SK-N-SH (cell line): ENCODE measurements around the gene RNF223. TPM values are rescaled to one million over a fixed set of nuclear protein-coding genes. Genes with fewer than 3 reads are reported as not detected.

ENCODE experiments used
- CTCF ChIA-PET: fragments of 300-600, 350-600 bp; formaldehyde crosslinking; extraction: SDS; loops from one replicate; lab custom pipeline; 2021; lab: Yijun Ruan, JAX
- POLR2A ChIA-PET: fragments of 350-600 bp; sonication (Branson Sonifier 250); formaldehyde crosslinking; extraction: SDS; loops from one replicate; lab custom pipeline; 2020; ENCODE audit warnings: antibody characterized with exemption, inconsistent platforms; lab: Yijun Ruan, JAX
- DNase-seq: peaks from one replicate; pipeline ENCODE4 v3.0.0; 2012
- H2AFZ ChIP-seq: fragments of 200-600 bp; sonication (generic); 2 replicates; pipeline ENCODE4 v1.8.1; 2016; ENCODE audit warnings: antibody characterized with exemption, mild to moderate bottlenecking, low read depth
- H3F3A ChIP-seq: fragments of 200-600 bp; sonication (generic); replicated peaks from 2 replicates; pipeline ENCODE3; 2016; ENCODE audit warnings: antibody characterized with exemption, mild to moderate bottlenecking; ENCODE audit not compliant: insufficient read depth
- H3K27ac ChIP-seq, 2 experiments: fragments of 200-500 bp in 1 of 2; fragments of 200-600 bp in 1 of 2; sonication (Bioruptor generic) in 1 of 2; sonication (generic), shearing (Covaris generic) in 1 of 2; 2 replicates each; pipeline versions ENCODE4 v1.5.1 to v1.6.1; 2014 to 2016; ENCODE audit warnings: low read depth in 2 of 2, inconsistent platforms in 1 of 2, low read length in 1 of 2, mild to moderate bottlenecking in 1 of 2, mixed read lengths in 1 of 2
- H3K27me3 ChIP-seq: fragments of 200-600 bp; sonication (generic), shearing (Covaris generic); 2 replicates; pipeline ENCODE4 v1.6.1; 2016; ENCODE audit warnings: mixed run types; ENCODE audit not compliant: insufficient read depth
- H3K36me3 ChIP-seq, 2 experiments: fragments of 200-500 bp in 1 of 2; fragments of 200-600 bp in 1 of 2; sonication (Bioruptor generic) in 1 of 2; sonication (generic) in 1 of 2; replicated peaks in 1 of 2; 2 replicates each; pipeline versions ENCODE3 to v1.5.1; 2014 to 2016; ENCODE audit warnings: low read length in 1 of 2, mild to moderate bottlenecking in 1 of 2; ENCODE audit not compliant: insufficient read depth in 2 of 2, control insufficient read depth in 1 of 2
- H3K4me1 ChIP-seq, 2 experiments: fragments of 200-500 bp in 1 of 2; fragments of 200-600 bp in 1 of 2; sonication (Bioruptor generic) in 1 of 2; sonication (generic), shearing (Covaris generic) in 1 of 2; 2 replicates each; pipeline versions ENCODE4 v1.5.1 to v1.6.1; 2014 to 2016; ENCODE audit warnings: low read depth in 1 of 2, low read length in 1 of 2, mixed run types in 1 of 2; ENCODE audit not compliant: insufficient read depth in 2 of 2, control insufficient read depth in 1 of 2
- H3K4me2 ChIP-seq: fragments of 200-600 bp; sonication (generic), shearing (Covaris generic); 2 replicates; pipeline ENCODE4 v1.6.1; 2017; ENCODE audit warnings: mixed run types
- H3K4me3 ChIP-seq, 2 experiments: fragments of 200-500 bp in 1 of 2; fragments of 200-600 bp in 1 of 2; sonication (Bioruptor generic) in 1 of 2; sonication (generic), shearing (Covaris generic) in 1 of 2; 2 replicates each; pipeline versions ENCODE4 v1.5.1 to v1.8.1; 2014 to 2016; ENCODE audit warnings: low read depth in 2 of 2, inconsistent platforms in 1 of 2, low read length in 1 of 2, mild to moderate bottlenecking in 1 of 2, mixed read lengths in 1 of 2, moderate library complexity in 1 of 2
- H3K79me2 ChIP-seq: fragments of 200-600 bp; sonication (generic); 2 replicates; pipeline ENCODE4 v1.8.1; 2017; ENCODE audit warnings: mild to moderate bottlenecking; ENCODE audit not compliant: insufficient read depth
- H3K9ac ChIP-seq: fragments of 200-600 bp; sonication (generic); 2 replicates; pipeline ENCODE4 v1.6.1; 2017; ENCODE audit warnings: mixed run types
- H3K9me2 ChIP-seq: fragments of 200-600 bp; sonication (generic); 2 replicates; pipeline ENCODE4 v1.6.1; 2017; ENCODE audit warnings: mixed run types
- H3K9me3 ChIP-seq: fragments of 200-600 bp; sonication (generic); 2 replicates; pipeline ENCODE4 v1.6.1; 2017; ENCODE audit warnings: mixed run types, mild to moderate bottlenecking, moderate library complexity
- H4K20me1 ChIP-seq: fragments of 200-600 bp; sonication (generic); 2 replicates; pipeline ENCODE4 v1.6.1; 2017; ENCODE audit warnings: mild to moderate bottlenecking, mixed run types; ENCODE audit not compliant: insufficient read depth
- CHD2 ChIP-seq: fragments of 150-350 bp; IDR thresholded peaks from 2 replicates; pipeline ENCODE4 v1.6.1; 2018; ENCODE audit warnings: low read length; ENCODE audit not compliant: partially characterized antibody
- CTCF ChIP-seq: fragments of 200-600 bp; sonication (generic); IDR thresholded peaks from 2 replicates; pipeline ENCODE4 v1.6.1; 2017; ENCODE audit warnings: antibody characterized with exemption, mild to moderate bottlenecking, moderate library complexity
- ELF1 ChIP-seq: IDR thresholded peaks from 2 replicates; pipeline ENCODE4 v1.4.0; 2012
- EZH2phosphoT487 ChIP-seq: fragments of 200-600 bp; sonication (generic); IDR thresholded peaks from 2 replicates; pipeline ENCODE4 v1.6.1; 2017; ENCODE audit warnings: low read depth, mixed run types, mild to moderate bottlenecking, antibody characterized with exemption, moderate library complexity, borderline replicate concordance
- FOSL2 ChIP-seq: IDR thresholded peaks from 2 replicates; pipeline ENCODE4 v1.4.0; 2012; ENCODE audit warnings: low read depth, mild to moderate bottlenecking, moderate library complexity, borderline replicate concordance
- FOXM1 ChIP-seq: IDR thresholded peaks from 2 replicates; pipeline ENCODE4 v1.4.0; 2012; ENCODE audit warnings: low read depth, mild to moderate bottlenecking
- GABPA ChIP-seq: IDR thresholded peaks from 2 replicates; pipeline ENCODE4 v1.4.0; 2012; ENCODE audit warnings: low read depth, mild to moderate bottlenecking
- GATA2 ChIP-seq: sonication (generic); formaldehyde crosslinking; IDR thresholded peaks from 2 replicates; pipeline ENCODE4 v1.5.0; 2020; ENCODE audit warnings: mild to moderate bottlenecking, missing genetic modification reagents
- IRF3 ChIP-seq: fragments of 150-350 bp; IDR thresholded peaks from 2 replicates; pipeline ENCODE4 v1.6.1; 2016; ENCODE audit warnings: mild to moderate bottlenecking, low read depth, low read length
- MAX ChIP-seq: IDR thresholded peaks from 2 replicates; pipeline ENCODE4 v1.4.0; 2012; ENCODE audit warnings: low read depth
- MXI1 ChIP-seq: IDR thresholded peaks from 2 replicates; pipeline ENCODE4 v1.6.1; 2012; ENCODE audit warnings: mild to moderate bottlenecking, low read depth, low read length, improper control_type of control experiment
- NFIC ChIP-seq: IDR thresholded peaks from 2 replicates; pipeline ENCODE4 v1.4.0; 2012; ENCODE audit warnings: borderline replicate concordance
- NRF1 ChIP-seq: IDR thresholded peaks from 2 replicates; pipeline ENCODE4 v1.6.1; 2012; ENCODE audit warnings: low read depth, mild to moderate bottlenecking, low read length
- PBX3 ChIP-seq: IDR thresholded peaks from 2 replicates; pipeline ENCODE4; 2012
- RAD21 ChIP-seq: IDR thresholded peaks from 2 replicates; pipeline ENCODE4 v1.6.1; 2012; ENCODE audit warnings: mild to moderate bottlenecking, low read length
- RFX5 ChIP-seq: IDR thresholded peaks from 2 replicates; pipeline ENCODE4 v1.6.1; 2012; ENCODE audit warnings: mild to moderate bottlenecking, improper control_type of control experiment, low read length
- RXRA ChIP-seq: IDR thresholded peaks from 2 replicates; pipeline ENCODE4 v1.4.0; 2012; ENCODE audit warnings: low read depth, mild to moderate bottlenecking, borderline replicate concordance
- SMC3 ChIP-seq: IDR thresholded peaks from 2 replicates; pipeline ENCODE4 v1.6.1; 2012; ENCODE audit warnings: low read depth, low read length, improper control_type of control experiment
- TAF1 ChIP-seq: IDR thresholded peaks from 2 replicates; pipeline ENCODE4 v1.6.1; 2012; ENCODE audit warnings: low read depth, mild to moderate bottlenecking, low read length, moderate library complexity, borderline replicate concordance
- WGBS: methylation state at CpG from one replicate; pipeline ENCODE4 v1.1.6; 2017; ENCODE audit warnings: low lambda C conversion rate; 5-methylcytosine and 5-hydroxymethylcytosine counted together
- polyA plus RNA-seq, 3 experiments: library from polyadenylated mRNA; depleted of rRNA; stranded (reverse); fragments of >200 nt; gene quantifications; 2 replicates each; pipeline ENCODE4 v1.2.3, GENCODE V29; 2012

The RNF223 gene
- polyA plus RNA-seq, 1 of the 3 experiments (the other 2 are of a cell fraction): not detected

- no peak for TF ChIP-seq SMC3
- TF ChIP-seq MAX: no peak
- TF ChIP-seq, all 33 proteins: peak for 0
Observed at GRCh38 chr1:1054971-1055370, 19.1 kb downstream of the RNF223 start (continued).

GRCh38 chr1:1054099-1054700, 19.9 kb downstream of the RNF223 start:
- Histone ChIP-seq H3K9me3 (no peaks in the 10 kb centered on the region), H3F3A (no peaks in the 10 kb centered on the region), H3K27me3 (peaks cover 10% of the 10 kb centered on the region; the same call in 1 of the 2 replicates), H3K36me3 (peaks cover 0 to 5% of the 10 kb centered on the region in 2 experiments), H3K79me2 (no peaks in the 10 kb centered on the region), H3K4me3 (no peak overlapping the region), H3K9me2 (no peaks in the 10 kb centered on the region), H4K20me1 (no peaks in the 10 kb centered on the region), H3K9ac (no peak overlapping the region), H2AFZ (no peak overlapping the region), H3K4me2 (no peak overlapping the region), H3K27ac (no peak overlapping the region), H3K4me1 (no peaks in the 10 kb centered on the region; a peak in 1 of 4 replicates)
- TF ChIP-seq EZH2phosphoT487 (no peak), CTCF (no peak), RAD21 (no peak), MXI1 (no peak), FOSL2 (no peak), IRF3 (no peak), RFX5 (no peak), SMC3 (no peak)
- CTCF ChIA-PET: interaction anchor here (2.2 kb wide), 1 partner anchor 21 kb away, joined by 8 read pairs; no protein-coding TSS in a partner anchor
- POLR2A ChIA-PET: no interaction called here
- 86% methylated on average over 7 of the region's 18 CpGs for WGBS
- DNase-seq: no peak

- no peaks in the 10 kb centered on the region for H3K9me2 ChIP-seq
- no peaks in the 10 kb centered on the region for H3K9me3 ChIP-seq
- H3K4me2 ChIP-seq: no peak overlapping the region
- H4K20me1 ChIP-seq: no peaks in the 10 kb centered on the region
- H3K79me2 ChIP-seq: no peaks in the 10 kb centered on the region
- ChIA-PET CTCF (interaction anchor here (2.2 kb wide), 1 partner anchor 21 kb away, joined by 8 read pairs; no protein-coding TSS in a partner anchor), POLR2A (no interaction called here)
- no peaks in the 10 kb centered on the region for H3F3A ChIP-seq
- H3K4me3 ChIP-seq: no peak overlapping the region
- no peak overlapping the region for H3K9ac ChIP-seq
- no peak overlapping the region for H2AFZ ChIP-seq
- peaks cover 0 to 5% of the 10 kb centered on the region in 2 experiments for H3K36me3 ChIP-seq
- 99% methylated on average over 7 of the region's 18 CpGs for WGBS
- DNase-seq: no peak
- H3K27ac ChIP-seq: no peak overlapping the region
- peaks cover 9% of the 10 kb centered on the region; the same call in 1 of the 2 replicates for H3K27me3 ChIP-seq
- no peaks in the 10 kb centered on the region; a peak in 1 of 4 replicates for H3K4me1 ChIP-seq
- TF ChIP-seq GATA2 (no peak), TAF1 (no peak), RFX5 (no peak), RAD21 (no peak), PBX3 (no peak), GABPA (no peak), RXRA (no peak), NFIC (no peak), MXI1 (no peak), FOXM1 (no peak), CHD2 (no peak), ELF1 (no peak), NRF1 (no peak), IRF3 (no peak)
Observed at GRCh38 chr1:1053682-1054081, 20.4 kb downstream of the RNF223 start.
